H9 (cell line): ENCODE measurements around the gene CAMK2B. TPM values are rescaled to one million over a fixed set of nuclear protein-coding genes. Genes with fewer than 3 reads are reported as not detected.

ENCODE experiments used
- DNase-seq: peaks from one replicate; pipeline ENCODE4 v3.0.0-alpha.2; 2017
- H2AFZ ChIP-seq: one replicate; pipeline ENCODE4 v1.6.1; 2013; ENCODE audit warnings: mild to moderate bottlenecking, low read length, control low read depth, moderate library complexity
- H2AK5ac ChIP-seq: 2 replicates; pipeline ENCODE4 v1.6.1; 2013; ENCODE audit warnings: low read length, control low read depth, mixed read lengths; ENCODE audit not compliant: insufficient read length
- H2BK120ac ChIP-seq: one replicate; pipeline ENCODE4 v1.6.1; 2013; ENCODE audit warnings: low read depth, mild to moderate bottlenecking, low read length, control low read depth, inconsistent platforms; ENCODE audit not compliant: poor library complexity, severe bottlenecking
- H2BK12ac ChIP-seq: 2 replicates; pipeline ENCODE4 v1.6.1; 2013; ENCODE audit warnings: low read length, control low read depth, mixed read lengths, low read depth; ENCODE audit not compliant: insufficient read length
- H2BK15ac ChIP-seq: 2 replicates; pipeline ENCODE4 v1.6.1; 2013; ENCODE audit warnings: low read depth, low read length, control low read depth
- H2BK20ac ChIP-seq: one replicate; pipeline ENCODE4 v1.6.1; 2013; ENCODE audit warnings: low read depth, mild to moderate bottlenecking, low read length, control low read depth, inconsistent platforms; ENCODE audit not compliant: poor library complexity, severe bottlenecking
- H2BK5ac ChIP-seq: 2 replicates; pipeline ENCODE4 v1.6.1; 2013; ENCODE audit warnings: low read length, control low read depth, mixed read lengths; ENCODE audit not compliant: insufficient read length
- H3K14ac ChIP-seq: 2 replicates; pipeline ENCODE4 v1.6.1; 2013; ENCODE audit warnings: low read length, control low read depth; ENCODE audit not compliant: insufficient read depth
- H3K18ac ChIP-seq: 2 replicates; pipeline ENCODE4 v1.6.1; 2013; ENCODE audit warnings: low read depth, mild to moderate bottlenecking, mixed read lengths, low read length, control low read depth; ENCODE audit not compliant: insufficient read length
- H3K23ac ChIP-seq: 2 replicates; pipeline ENCODE4 v1.6.1; 2013; ENCODE audit warnings: low read length, control low read depth, mixed read lengths, low read depth; ENCODE audit not compliant: insufficient read length
- H3K23me2 ChIP-seq: 2 replicates; pipeline ENCODE4 v1.6.1; 2013; ENCODE audit warnings: low read depth, mild to moderate bottlenecking, mixed read lengths, low read length, control low read depth; ENCODE audit not compliant: insufficient read length, poor library complexity, severe bottlenecking
- H3K27ac ChIP-seq: 2 replicates; pipeline ENCODE4 v1.5.1; 2013; ENCODE audit warnings: low read length, control low read depth, mixed read lengths, low read depth; ENCODE audit not compliant: insufficient read length
- H3K27me3 ChIP-seq: 2 replicates; pipeline ENCODE4 v1.6.1; 2013; ENCODE audit warnings: low read length, control low read depth, inconsistent platforms; ENCODE audit not compliant: insufficient read depth
- H3K4ac ChIP-seq: 2 replicates; pipeline ENCODE4 v1.6.1; 2013; ENCODE audit warnings: low read depth, mild to moderate bottlenecking, control low read depth, inconsistent platforms, low read length, moderate library complexity
- H3K4me1 ChIP-seq: 2 replicates; pipeline ENCODE4 v1.6.1; 2013; ENCODE audit warnings: low read length, control low read depth, inconsistent platforms; ENCODE audit not compliant: insufficient read depth
- H3K4me2 ChIP-seq: 2 replicates; pipeline ENCODE4 v1.6.1; 2013; ENCODE audit warnings: low read length, control low read depth, mixed read lengths; ENCODE audit not compliant: insufficient read length, insufficient read depth
- H3K56ac ChIP-seq: 2 replicates; pipeline ENCODE4 v1.6.1; 2013; ENCODE audit warnings: low read depth, mild to moderate bottlenecking, mixed read lengths, low read length, control low read depth; ENCODE audit not compliant: insufficient read length
- H3K79me1 ChIP-seq: 2 replicates; pipeline ENCODE4 v1.6.1; 2013; ENCODE audit warnings: low read depth, mild to moderate bottlenecking, moderate library complexity, low read length, control low read depth, inconsistent platforms; ENCODE audit not compliant: insufficient read depth, poor library complexity, severe bottlenecking
- H3K79me2 ChIP-seq: 2 replicates; pipeline ENCODE4 v1.6.1; 2013; ENCODE audit warnings: low read length, control low read depth, inconsistent platforms; ENCODE audit not compliant: insufficient read depth
- H3K9ac ChIP-seq: 2 replicates; pipeline ENCODE4 v1.6.1; 2013; ENCODE audit warnings: low read length, control low read depth, mixed read lengths; ENCODE audit not compliant: insufficient read length; ENCODE audit errors: extremely low read depth
- H3K9me3 ChIP-seq: one replicate; pipeline ENCODE4 v1.6.1; 2013; ENCODE audit warnings: low read depth, low read length, inconsistent platforms; ENCODE audit not compliant: control insufficient read depth
- H3T11ph ChIP-seq: one replicate; pipeline ENCODE4 v1.6.1; 2013; ENCODE audit warnings: mild to moderate bottlenecking, low read length, control low read depth, inconsistent platforms
- H4K20me1 ChIP-seq: one replicate; pipeline ENCODE4 v1.6.1; 2013; ENCODE audit not compliant: control insufficient read depth, insufficient read length, insufficient read depth
- H4K5ac ChIP-seq: 2 replicates; pipeline ENCODE4 v1.6.1; 2013; ENCODE audit warnings: low read depth, mild to moderate bottlenecking, mixed read lengths, low read length, control low read depth; ENCODE audit not compliant: insufficient read length
- H4K8ac ChIP-seq: replicated peaks from 2 replicates; pipeline ENCODE4 v1.6.1; 2013; ENCODE audit warnings: low read length, control low read depth, mixed read lengths, low read depth; ENCODE audit not compliant: insufficient read length
- H4K91ac ChIP-seq: 2 replicates; pipeline ENCODE4 v1.6.1; 2013; ENCODE audit warnings: low read depth, mild to moderate bottlenecking, moderate library complexity, mixed read lengths, low read length, control low read depth; ENCODE audit not compliant: insufficient read length
- H3K27ac Mint-ChIP-seq, 3 experiments: 2 replicates in 2 of 3; 3 replicates in 1 of 3; pipeline ENCODE4 v1.8.0; 2020 to 2021; ENCODE audit warnings: mixed read lengths in 3 of 3, mild to moderate bottlenecking in 1 of 3, moderate library complexity in 1 of 3
- H3K27me3 Mint-ChIP-seq: 2 replicates; pipeline ENCODE4 v1.8.0; 2021; ENCODE audit warnings: low read depth, mild to moderate bottlenecking, moderate library complexity, mixed read lengths
- H3K36me3 Mint-ChIP-seq, 3 experiments: 2 replicates in 2 of 3; 3 replicates in 1 of 3; pipeline ENCODE4 v1.8.0; 2020 to 2021; ENCODE audit warnings: low read depth in 3 of 3, mixed read lengths in 3 of 3; ENCODE audit not compliant: insufficient read depth in 1 of 3
- H3K4me1 Mint-ChIP-seq, 2 experiments: 2 replicates each; pipeline ENCODE4 v1.8.0; 2020; ENCODE audit warnings: mixed read lengths in 2 of 2
- H3K4me3 Mint-ChIP-seq, 2 experiments: 2 replicates in 1 of 2; 3 replicates in 1 of 2; pipeline ENCODE4 v1.8.0; 2020 to 2021; ENCODE audit warnings: mild to moderate bottlenecking in 2 of 2, mixed read lengths in 2 of 2, moderate library complexity in 1 of 2
- H3K9me3 Mint-ChIP-seq, 2 experiments: 2 replicates in 1 of 2; 3 replicates in 1 of 2; pipeline ENCODE4 v1.8.0; 2020; ENCODE audit warnings: mild to moderate bottlenecking in 2 of 2, mixed read lengths in 2 of 2, moderate library complexity in 1 of 2
- CTCF ChIP-seq: fragments of 200-600 bp; sonication (generic); conservative IDR thresholded peaks from 3 replicates; pipeline ENCODE4 v1.8.0; 2021; ENCODE audit warnings: antibody characterized with exemption, mild to moderate bottlenecking
- WGBS: extraction: QIAGEN DNeasy Blood & Tissue Kit; methylation state at CpG from one replicate; pipeline ENCODE4 v1.1.7; 2013; ENCODE audit warnings: missing lambda C conversion rate, low lambda C conversion rate, mixed read lengths; ENCODE audit not compliant: insufficient read length; ENCODE audit errors: extremely low coverage; 5-methylcytosine and 5-hydroxymethylcytosine counted together
- total RNA-seq: library from RNA; stranded (reverse); gene quantifications from 2 replicates; pipeline ENCODE4 v1.2.1, GENCODE V29; 2021

The CAMK2B gene
- total RNA-seq, 1 experiment from 2014 or later = 0.17 TPM

- no peak overlapping the region for H4K8ac ChIP-seq
- H4K91ac ChIP-seq = no peak overlapping the region
- H3K27me3 Mint-ChIP-seq = peaks cover 1% of the 10 kb centered on the region; the same call in 1 of the 2 replicates
- no peak overlapping the region for H3K23ac ChIP-seq
- no peak overlapping the region for H2BK15ac ChIP-seq
- no peak overlapping the region for H3K27ac ChIP-seq
- H2BK120ac ChIP-seq = no peak overlapping the region
- no peaks in the 10 kb centered on the region for H3K79me2 ChIP-seq
- H2AFZ ChIP-seq = no peak overlapping the region
- no peak overlapping the region for H2BK12ac ChIP-seq
- H4K5ac ChIP-seq = no peak overlapping the region
- no peak overlapping the region for H3K9ac ChIP-seq
- no peaks in the 10 kb centered on the region for H3K9me3 ChIP-seq
- H3K14ac ChIP-seq = no peak overlapping the region
- no peak overlapping the region for H3K56ac ChIP-seq
- no peaks in the 10 kb centered on the region for H3K27me3 ChIP-seq
- no peak overlapping the region for H3K4me3 Mint-ChIP-seq
- no peak overlapping the region for H2AK5ac ChIP-seq
- no peaks in the 10 kb centered on the region for H3K9me3 Mint-ChIP-seq
- H3K27ac Mint-ChIP-seq = no peak overlapping the region
- no peaks in the 10 kb centered on the region for H3K79me1 ChIP-seq
- H3K4ac ChIP-seq = no peak overlapping the region
- WGBS = no CpG with 5 or more reads among the region's 10 CpGs
- H3K18ac ChIP-seq = no peak overlapping the region
- no peak overlapping the region for H2BK20ac ChIP-seq
- peaks cover 0 to 1% (median 0%) of the 10 kb centered on the region in 3 experiments; a peak in 1 of 7 replicates for H3K36me3 Mint-ChIP-seq
- H3K23me2 ChIP-seq = no peaks in the 10 kb centered on the region
- H3K4me2 ChIP-seq = no peak overlapping the region
- TF ChIP-seq CTCF = peak; percentile 76
- H3K4me1 Mint-ChIP-seq = peaks cover 9 to 12% of the 10 kb centered on the region in 2 experiments
- H3K4me1 ChIP-seq = no peaks in the 10 kb centered on the region
- no peak overlapping the region for H3T11ph ChIP-seq
- peaks cover 3% of the 10 kb centered on the region for H4K20me1 ChIP-seq
- no peak overlapping the region for H2BK5ac ChIP-seq
- DNase-seq = peak; percentile 87
These were observed 84.3 kb downstream of the CAMK2B start for GRCh38 chr7:44240983-44241510.
